GM13977 (cell line): Measurements from ENCODE around the gene CDC42BPB.

ENCODE experiments used
- DNase-seq: peaks from one replicate; pipeline ENCODE4 v3.0.0; 2012; ENCODE audit warnings: low spot score
- in situ Hi-C: fragments of 300-500 bp; cut with MboI; formaldehyde crosslinking; loops from one replicate; pipeline ENCODE4 v1.12.0; 2022; ENCODE audit warnings: low sequenced_read_pairs, low pct_unique_long_range_greater_than_20kb, mixed read lengths, inconsistent platforms; ENCODE audit not compliant: unreplicated experiment
- TF ChIP-seq, protein P1 (sequence below): IDR thresholded peaks from 2 replicates; pipeline ENCODE4 v1.5.1; 2012; ENCODE audit warnings: mild to moderate bottlenecking, control low read depth; ENCODE audit not compliant: insufficient read depth; ENCODE audit errors: extremely low read depth, missing control alignments

CDC42BPB gene

GRCh38 chr14:102924632-102925588, 132.4 kb downstream of the CDC42BPB start:
- in situ Hi-C loops = no loop called here
- no peak for DNase-seq
- TF ChIP-seq, protein P1, sequence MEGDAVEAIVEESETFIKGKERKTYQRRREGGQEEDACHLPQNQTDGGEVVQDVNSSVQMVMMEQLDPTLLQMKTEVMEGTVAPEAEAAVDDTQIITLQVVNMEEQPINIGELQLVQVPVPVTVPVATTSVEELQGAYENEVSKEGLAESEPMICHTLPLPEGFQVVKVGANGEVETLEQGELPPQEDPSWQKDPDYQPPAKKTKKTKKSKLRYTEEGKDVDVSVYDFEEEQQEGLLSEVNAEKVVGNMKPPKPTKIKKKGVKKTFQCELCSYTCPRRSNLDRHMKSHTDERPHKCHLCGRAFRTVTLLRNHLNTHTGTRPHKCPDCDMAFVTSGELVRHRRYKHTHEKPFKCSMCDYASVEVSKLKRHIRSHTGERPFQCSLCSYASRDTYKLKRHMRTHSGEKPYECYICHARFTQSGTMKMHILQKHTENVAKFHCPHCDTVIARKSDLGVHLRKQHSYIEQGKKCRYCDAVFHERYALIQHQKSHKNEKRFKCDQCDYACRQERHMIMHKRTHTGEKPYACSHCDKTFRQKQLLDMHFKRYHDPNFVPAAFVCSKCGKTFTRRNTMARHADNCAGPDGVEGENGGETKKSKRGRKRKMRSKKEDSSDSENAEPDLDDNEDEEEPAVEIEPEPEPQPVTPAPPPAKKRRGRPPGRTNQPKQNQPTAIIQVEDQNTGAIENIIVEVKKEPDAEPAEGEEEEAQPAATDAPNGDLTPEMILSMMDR = no peak

- no peak for DNase-seq
- TF ChIP-seq, protein P1 = no peak
- in situ Hi-C loops = no loop called here
Measured at GRCh38 chr14:102923925-102924486, 133.3 kb downstream of the CDC42BPB start.

DNA sequence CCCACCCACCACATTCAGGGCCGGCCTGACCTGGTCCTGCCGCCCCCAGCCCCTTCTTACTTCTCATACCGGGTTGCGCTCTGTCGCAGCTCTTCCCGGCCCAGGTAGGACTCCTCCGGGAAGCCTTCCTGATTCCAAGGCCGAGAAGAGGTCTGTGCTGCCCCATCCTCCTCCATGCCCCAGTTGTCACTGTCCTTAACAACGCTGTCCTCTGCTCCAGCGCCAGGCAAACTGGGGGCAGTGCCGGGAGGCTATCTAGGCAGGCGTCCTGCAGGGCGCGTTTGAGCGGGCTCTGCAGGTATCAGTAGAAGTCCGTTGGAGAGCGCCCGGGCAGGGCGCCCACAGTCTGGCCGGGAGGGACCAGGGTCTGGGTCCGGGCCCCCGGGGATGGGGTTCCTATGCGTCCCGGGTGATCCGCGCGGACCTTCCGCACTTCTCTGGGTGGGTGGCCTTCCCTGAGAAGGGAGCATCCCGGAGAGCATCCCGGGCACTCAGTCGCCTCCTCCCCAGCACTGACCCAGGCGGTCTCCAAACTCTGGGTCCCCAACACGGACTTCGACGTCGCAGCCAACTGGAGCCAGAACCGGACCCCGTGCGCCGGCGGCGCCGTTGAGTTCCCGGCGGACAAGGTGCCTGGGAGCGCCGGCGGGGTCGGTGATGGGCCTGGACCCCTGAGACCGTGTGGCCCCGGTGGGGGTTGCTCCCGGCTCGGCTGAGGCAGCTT, 134.0 kb downstream of the CDC42BPB start:
- in situ Hi-C loops = no loop called here
- TF ChIP-seq, protein P1 = no peak
- DNase-seq = peak; percentile 35

DNA sequence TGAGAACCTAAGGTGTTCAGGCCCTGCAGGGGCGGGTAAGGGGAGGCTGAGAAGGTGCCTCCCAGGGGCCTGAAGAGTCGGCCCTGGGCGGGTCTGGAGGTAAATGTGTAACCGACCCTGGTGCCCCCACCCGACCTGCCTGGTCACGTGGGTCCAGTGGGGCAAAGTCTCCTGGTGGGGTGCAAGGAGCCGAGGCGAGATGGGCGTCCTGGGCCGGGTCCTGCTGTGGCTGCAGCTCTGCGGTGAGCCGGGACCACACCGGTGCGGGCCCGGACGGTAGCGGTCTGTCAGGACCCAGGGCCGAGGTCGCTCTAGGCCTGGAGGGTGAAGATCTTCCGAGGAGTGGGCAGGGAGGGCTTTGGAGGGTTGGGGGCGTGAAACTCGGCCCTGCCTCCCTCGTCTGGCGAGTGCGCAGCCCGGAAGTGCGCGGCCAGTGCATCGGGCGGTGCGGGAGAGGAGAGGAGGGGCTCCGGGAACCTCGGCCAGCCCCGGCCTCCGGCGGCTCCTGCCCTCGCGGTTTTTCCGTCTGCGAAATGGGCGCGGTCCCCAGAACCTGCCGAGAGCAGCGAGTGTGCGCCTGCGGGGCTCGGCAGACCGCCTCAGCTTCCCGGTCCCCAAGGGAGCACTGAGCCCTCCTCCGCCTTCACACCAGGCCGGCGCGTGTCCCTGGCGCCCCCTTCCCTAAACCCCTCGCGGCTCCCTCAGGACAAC, 134.7 kb downstream of the CDC42BPB start, which contains the start of gene AMN:
TSS of gene AMN (plus strand) at position 174 of the 711 bp plus-strand sequence. CDS start at position 200, 26 bp downstream.
- peak; percentile 66 for DNase-seq
- TF ChIP-seq, protein P1 = no peak
- in situ Hi-C loops = no loop called here

- TF ChIP-seq, protein P1 = no peak
- in situ Hi-C loops = no loop called here
- no peak for DNase-seq
Measured at GRCh38 chr14:102920998-102921304, 136.4 kb downstream of the CDC42BPB start.

GRCh38 chr14:102920273-102920997, 136.9 kb downstream of the CDC42BPB start:
- in situ Hi-C loops = no loop called here
- TF ChIP-seq, protein P1 = no peak
- DNase-seq = no peak
